Fibroblast of mammary gland (primary cell): ENCODE results near the gene CFHR5.
"Not testable (repeated sequence)": the region's sequence is repeated elsewhere in the genome, so short reads cannot be mapped to it uniquely, and the experiment has no call there.

Experiments used
- DNase-seq: peaks from one replicate; pipeline ENCODE4 v3.0.0-alpha.2; 2010; ENCODE audit warnings: low read depth
- H3K4me3 ChIP-seq: 2 replicates; pipeline ENCODE4 v1.5.1; 2011; ENCODE audit warnings: low read depth, mild to moderate bottlenecking, low read length, moderate library complexity; ENCODE audit not compliant: control insufficient read depth
- CTCF ChIP-seq: conservative IDR thresholded peaks from 2 replicates; pipeline ENCODE4 v1.5.1; 2011; ENCODE audit warnings: low read depth, low read length, inconsistent platforms; ENCODE audit not compliant: control insufficient read depth, insufficient read depth

The CFHR5 gene

GRCh38 chr1:196960854-196961253 is 16.5 kb upstream of the CFHR5 start:
- no peak for TF ChIP-seq CTCF
- no peak overlapping the region for H3K4me3 ChIP-seq

DNA sequence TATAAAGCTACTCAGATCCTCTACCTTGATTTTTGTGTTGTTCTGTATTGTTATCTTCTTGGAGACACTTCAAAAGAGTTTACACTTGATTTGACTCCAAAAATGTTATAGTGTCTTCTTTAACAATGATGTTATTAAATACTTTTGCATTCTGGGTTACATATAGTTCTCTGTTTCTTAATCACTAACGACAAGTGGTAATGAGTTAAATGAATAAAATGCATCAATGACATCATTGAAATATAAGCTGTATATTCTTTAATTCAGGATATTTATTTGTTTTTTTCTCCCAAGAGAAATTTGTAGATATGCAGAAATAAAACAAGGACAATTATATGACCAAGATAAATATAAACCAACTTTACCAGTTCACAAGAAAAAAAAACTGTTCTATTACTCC is 7.2 kb upstream of the CFHR5 start:
- no peak overlapping the region for H3K4me3 ChIP-seq
- DNase-seq: no peak
- TF ChIP-seq CTCF: no peak

More at GRCh38 chr1:196960854-196961253, 16.5 kb upstream of the CFHR5 start:
- DNase-seq: no peak

DNA sequence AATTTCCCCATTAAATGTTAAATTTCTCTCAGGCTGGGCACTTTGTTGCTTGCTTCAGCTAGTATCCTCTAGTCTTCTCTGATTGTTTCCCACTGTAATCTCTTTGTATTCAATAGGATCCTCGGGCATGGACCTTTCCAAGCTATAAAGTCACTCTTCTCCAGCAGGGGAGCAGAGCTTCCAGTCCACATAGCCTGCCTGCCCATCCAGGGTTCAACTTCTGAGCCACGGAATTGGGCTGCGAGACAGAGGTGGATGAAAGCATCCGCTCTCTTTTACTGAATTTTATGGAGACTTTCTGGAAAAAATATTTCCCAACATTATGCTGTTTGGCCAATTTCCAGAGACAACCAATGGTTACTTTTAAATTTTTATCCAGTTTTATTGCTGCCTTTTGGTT is 1.1 kb upstream of the CFHR5 start:
- no peak overlapping the region for H3K4me3 ChIP-seq
- DNase-seq: no peak
- TF ChIP-seq CTCF: no peak

DNA sequence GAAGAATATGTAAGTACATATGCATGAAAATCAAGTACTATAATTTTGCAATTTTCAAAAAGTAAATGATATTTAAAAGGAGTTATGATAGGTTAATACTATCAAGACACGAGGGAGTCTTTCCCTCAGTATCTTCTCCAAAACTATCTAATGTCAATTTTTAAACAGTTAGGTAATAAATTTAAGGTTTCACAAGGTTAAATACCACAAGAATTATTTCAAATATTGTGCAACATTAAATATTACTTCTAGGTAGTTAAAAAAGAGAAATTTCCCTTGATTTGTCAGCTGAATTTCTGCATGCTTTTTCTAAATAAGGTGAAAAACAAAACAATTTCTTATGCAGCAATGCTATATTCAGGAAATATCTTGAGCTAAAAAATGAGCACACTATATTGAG is 3.5 kb downstream of the CFHR5 start:
- H3K4me3 ChIP-seq: no peak overlapping the region
- no peak for DNase-seq
- TF ChIP-seq CTCF: no peak

DNA sequence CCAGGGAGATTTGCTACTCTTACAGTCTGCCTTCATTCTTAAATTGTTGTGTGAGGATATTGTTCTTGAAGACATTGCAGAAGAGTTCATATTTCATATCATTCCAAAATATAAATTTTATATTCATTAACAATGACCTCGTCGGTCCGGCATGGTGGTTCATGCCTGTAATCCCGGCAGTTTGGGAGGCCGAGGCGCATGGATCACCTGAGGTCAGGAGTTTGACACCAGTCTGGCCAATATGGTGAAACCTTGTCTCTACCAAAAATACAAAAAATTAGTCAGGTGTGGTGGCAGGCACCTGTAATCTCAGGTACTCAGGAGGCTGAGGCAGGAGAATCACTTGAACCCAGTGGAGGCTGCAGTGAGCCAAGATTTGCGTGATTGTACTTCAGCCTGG is 4.9 kb downstream of the CFHR5 start:
- not testable (repeated sequence) for H3K4me3 ChIP-seq, DNase-seq

DNA sequence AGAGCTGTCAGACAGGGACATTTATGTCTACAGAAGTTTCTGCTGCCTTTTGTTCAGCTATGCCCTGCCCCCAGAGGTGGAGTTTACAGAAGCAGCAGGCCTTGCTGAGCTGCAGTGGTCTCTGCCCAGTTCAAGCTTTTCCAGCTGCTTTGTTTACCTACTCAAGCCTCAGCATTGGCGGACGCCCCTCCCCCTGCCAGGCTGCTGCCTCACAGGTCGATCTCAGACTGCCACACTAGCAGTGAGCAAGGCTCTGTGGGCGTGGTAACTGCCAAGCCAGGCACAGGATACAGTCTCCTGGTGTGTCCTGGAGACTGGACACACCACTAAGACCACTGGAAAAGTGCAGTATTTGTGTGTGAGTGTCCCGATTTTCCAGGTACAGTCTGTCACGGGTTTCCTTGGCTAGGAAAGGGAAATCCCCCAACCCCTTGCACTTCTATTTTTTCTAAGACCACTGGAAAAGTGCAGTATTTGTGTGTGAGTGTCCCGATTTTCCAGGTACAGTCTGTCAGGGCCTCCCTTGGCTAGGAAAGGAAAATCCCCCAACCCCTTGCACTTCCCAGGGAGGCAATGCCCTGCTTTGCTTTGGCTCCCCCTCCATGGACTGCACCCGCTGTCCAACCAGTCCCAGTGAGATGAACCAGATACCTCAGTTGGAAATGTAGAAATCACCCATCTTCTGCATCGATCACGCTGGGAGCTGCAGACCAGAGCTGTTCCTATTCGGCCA is 14.7 kb downstream of the CFHR5 start:
- H3K4me3 ChIP-seq, DNase-seq: not testable (repeated sequence)

GRCh38 chr1:196993916-196994315 is 16.6 kb downstream of the CFHR5 start:
- no peak overlapping the region for H3K4me3 ChIP-seq
- TF ChIP-seq CTCF: no peak
- no peak for DNase-seq

- peak; percentile 90 for DNase-seq
- peak; percentile 9 for TF ChIP-seq CTCF
Measured at GRCh38 chr1:196997423-196997822, 20.1 kb downstream of the CFHR5 start.

More at GRCh38 chr1:196997423-196997822, 20.1 kb downstream of the CFHR5 start:
- H3K4me3 ChIP-seq: no peak overlapping the region
